Measurements from ENCODE around the gene GRID2.

The GRID2 gene

GRCh38 chr4:93446038-93446437 lies 1142.3 kb downstream of the GRID2 start:
- DNase-seq = no peak

- no peak for DNase-seq
Observed at GRCh38 chr4:93448691-93449293, 1145.0 kb downstream of the GRID2 start.

GRCh38 chr4:93451954-93452353 lies 1148.2 kb downstream of the GRID2 start:
- no peak for DNase-seq

GRCh38 chr4:93461541-93461940 lies 1157.8 kb downstream of the GRID2 start:
- no peak for DNase-seq

- no peak for DNase-seq
Observed at GRCh38 chr4:93466446-93466845, 1162.7 kb downstream of the GRID2 start.

- DNase-seq = no peak
Observed at GRCh38 chr4:93467484-93468155, 1163.9 kb downstream of the GRID2 start.

GRCh38 chr4:93469560-93469959 lies 1165.8 kb downstream of the GRID2 start:
- no peak for DNase-seq

- no peak for DNase-seq
Observed at GRCh38 chr4:93475730-93476129, 1172.0 kb downstream of the GRID2 start.

GRCh38 chr4:93478805-93479204 lies 1175.0 kb downstream of the GRID2 start:
- no peak for DNase-seq

- DNase-seq = no peak
Observed at GRCh38 chr4:93480452-93480851, 1176.7 kb downstream of the GRID2 start.

GRCh38 chr4:93495346-93495745 lies 1191.6 kb downstream of the GRID2 start:
- DNase-seq = no peak

GRCh38 chr4:93501244-93501643 lies 1197.5 kb downstream of the GRID2 start:
- DNase-seq = no peak

- no peak for DNase-seq
Observed at GRCh38 chr4:93501946-93502345, 1198.2 kb downstream of the GRID2 start.

GRCh38 chr4:93502991-93503390 lies 1199.2 kb downstream of the GRID2 start:
- no peak for DNase-seq

GRCh38 chr4:93513851-93514250 lies 1210.1 kb downstream of the GRID2 start:
- DNase-seq = no peak

GRCh38 chr4:93515208-93515607 lies 1211.4 kb downstream of the GRID2 start:
- no peak for DNase-seq

- DNase-seq = no peak
Observed at GRCh38 chr4:93529692-93530372, 1226.1 kb downstream of the GRID2 start.

GRCh38 chr4:93532234-93532633 lies 1228.5 kb downstream of the GRID2 start:
- DNase-seq = no peak

GRCh38 chr4:93540562-93540961 lies 1236.8 kb downstream of the GRID2 start:
- DNase-seq = no peak

GRCh38 chr4:93561842-93562241 lies 1258.1 kb downstream of the GRID2 start:
- no peak for DNase-seq

- no peak for DNase-seq
Observed at GRCh38 chr4:93568758-93569157, 1265.0 kb downstream of the GRID2 start.

GRCh38 chr4:93573285-93573684 lies 1269.5 kb downstream of the GRID2 start:
- no peak for DNase-seq

GRCh38 chr4:93578942-93579341 lies 1275.2 kb downstream of the GRID2 start:
- DNase-seq = no peak

GRCh38 chr4:93605163-93605562 lies 1301.4 kb downstream of the GRID2 start:
- DNase-seq = no peak

All from right forelimb (tissue), 1 donor.